Endodermal cell (in vitro differentiated cells): ENCODE measurements around the gene OBSCN. TPM values are rescaled to one million over a fixed set of nuclear protein-coding genes. Genes with fewer than 3 reads are reported as not detected.

Experiments
- DNase-seq: peaks from one replicate; pipeline ENCODE4 v3.0.0-alpha.2; 2017
- H3K27ac ChIP-seq: 2 replicates; pipeline ENCODE4 v1.5.1; 2013; ENCODE audit warnings: mild to moderate bottlenecking, low read depth, low read length, moderate library complexity
- H3K27me3 ChIP-seq: 2 replicates; pipeline ENCODE4 v1.6.1; 2013; ENCODE audit warnings: mild to moderate bottlenecking, low read length, moderate library complexity; ENCODE audit not compliant: insufficient read depth, control insufficient read depth, poor library complexity, severe bottlenecking
- H3K36me3 ChIP-seq: 2 replicates; pipeline ENCODE4 v1.7.0; 2013; ENCODE audit warnings: mild to moderate bottlenecking, low read length, moderate library complexity; ENCODE audit not compliant: control insufficient read depth, insufficient read depth
- H3K4me1 ChIP-seq: one replicate; pipeline ENCODE4 v1.7.0; 2013; ENCODE audit warnings: low read length; ENCODE audit not compliant: control insufficient read depth, insufficient read depth
- H3K4me3 ChIP-seq: 2 replicates; pipeline ENCODE4 v1.5.1; 2013; ENCODE audit warnings: mild to moderate bottlenecking, low read length, moderate library complexity
- H3K9ac ChIP-seq: 2 replicates; pipeline ENCODE4 v1.6.1; 2013; ENCODE audit warnings: mild to moderate bottlenecking, low read length, moderate library complexity; ENCODE audit not compliant: poor library complexity, severe bottlenecking; ENCODE audit errors: extremely low read depth
- H3K9me3 ChIP-seq: 2 replicates; pipeline ENCODE4 v1.6.1; 2013; ENCODE audit warnings: mild to moderate bottlenecking, low read length, moderate library complexity; ENCODE audit not compliant: control insufficient read depth
- H3K27ac Mint-ChIP-seq: 2 replicates; pipeline ENCODE4 v1.8.0; 2020; ENCODE audit warnings: mixed read lengths
- H3K27me3 Mint-ChIP-seq: 2 replicates; pipeline ENCODE4 v1.8.0; 2021; ENCODE audit warnings: mild to moderate bottlenecking, mixed read lengths; ENCODE audit not compliant: insufficient read depth
- H3K36me3 Mint-ChIP-seq: 2 replicates; pipeline ENCODE4 v1.8.0; 2020; ENCODE audit warnings: low read depth, mixed read lengths
- H3K4me1 Mint-ChIP-seq: 2 replicates; pipeline ENCODE4 v1.8.0; 2020; ENCODE audit warnings: mixed read lengths
- H3K4me3 Mint-ChIP-seq: 2 replicates; pipeline ENCODE4 v1.8.0; 2020; ENCODE audit warnings: mild to moderate bottlenecking, moderate library complexity, mixed read lengths
- H3K9me3 Mint-ChIP-seq: 2 replicates; pipeline ENCODE4 v1.8.0; 2020; ENCODE audit warnings: mild to moderate bottlenecking, mixed read lengths
- CTCF ChIP-seq: fragments of 200-600 bp; sonication (generic); conservative IDR thresholded peaks from 2 replicates; pipeline ENCODE4 v1.5.0; 2021; ENCODE audit warnings: antibody characterized with exemption, mild to moderate bottlenecking
- WGBS, 2 experiments: methylation state at CpG; one replicate each; pipeline versions ENCODE4 v1.1.5 to v1.1.7; 2013; ENCODE audit warnings: missing lambda C conversion rate in 2 of 2, mixed read lengths in 1 of 2; ENCODE audit not compliant: insufficient coverage in 1 of 2, insufficient read length in 1 of 2; 5-methylcytosine and 5-hydroxymethylcytosine counted together
- total RNA-seq, 2 donors: library from RNA; stranded (reverse); fragmentation: NEBNext Ultra II Directional in 1 of 2; extraction: Animal tissue kit (Norgen Biotek cat#: 25700) in 1 of 2; gene quantifications; 2 replicates in 1 of 2; 3 replicates in 1 of 2; pipeline ENCODE4 v1.2.1, GENCODE V29; 2021

OBSCN gene
- total RNA-seq, 2 donors from 2014 or later = 53.7 to 68.9 TPM

- H3K4me3 Mint-ChIP-seq = no peak overlapping the region
- no peaks in the 10 kb centered on the region for H3K36me3 Mint-ChIP-seq
- H3K4me3 ChIP-seq = no peak overlapping the region
- WGBS, 2 experiments = 92% methylated on average over 8 to 25 of the region's 25 CpGs
- H3K27me3 Mint-ChIP-seq = peaks cover 17% of the 10 kb centered on the region
- H3K4me1 ChIP-seq = no peaks in the 10 kb centered on the region
- no peak overlapping the region for H3K9ac ChIP-seq
- TF ChIP-seq CTCF = no peak
- H3K36me3 ChIP-seq = no peaks in the 10 kb centered on the region
- H3K27ac Mint-ChIP-seq = no peak overlapping the region
- peaks cover 13% of the 10 kb centered on the region for H3K27me3 ChIP-seq
- DNase-seq = no peak
- peaks cover 4% of the 10 kb centered on the region for H3K4me1 Mint-ChIP-seq
- H3K9me3 Mint-ChIP-seq = no peaks in the 10 kb centered on the region
- H3K27ac ChIP-seq = no peak overlapping the region
- no peaks in the 10 kb centered on the region for H3K9me3 ChIP-seq
Observed at GRCh38 chr1:228374711-228375577, 167.1 kb downstream of the OBSCN start.

GRCh38 chr1:228375578-228376261, 167.9 kb downstream of the OBSCN start:
- H3K4me3 Mint-ChIP-seq = no peak overlapping the region
- no peak overlapping the region for H3K9ac ChIP-seq
- H3K4me3 ChIP-seq = no peak overlapping the region
- no peaks in the 10 kb centered on the region for H3K9me3 Mint-ChIP-seq
- peaks cover 21% of the 10 kb centered on the region for H3K27me3 ChIP-seq
- H3K4me1 ChIP-seq = no peaks in the 10 kb centered on the region
- no peaks in the 10 kb centered on the region for H3K36me3 ChIP-seq
- H3K27me3 Mint-ChIP-seq = peaks cover 25% of the 10 kb centered on the region
- no peaks in the 10 kb centered on the region for H3K36me3 Mint-ChIP-seq
- H3K27ac Mint-ChIP-seq = no peak overlapping the region
- DNase-seq = no peak
- H3K9me3 ChIP-seq = no peaks in the 10 kb centered on the region
- no peak overlapping the region for H3K27ac ChIP-seq
- peaks cover 4% of the 10 kb centered on the region for H3K4me1 Mint-ChIP-seq
- WGBS, 2 experiments = 93 to 98% methylated on average over 11 to 22 of the region's 22 CpGs
- TF ChIP-seq CTCF = no peak

- H3K4me3 Mint-ChIP-seq = no peak overlapping the region
- no peak for TF ChIP-seq CTCF
- no peak overlapping the region for H3K27ac ChIP-seq
- H3K36me3 ChIP-seq = no peaks in the 10 kb centered on the region
- no peak overlapping the region for H3K27ac Mint-ChIP-seq
- H3K36me3 Mint-ChIP-seq = no peaks in the 10 kb centered on the region
- 91% methylated on average over 3 of the region's 3 CpGs; no CpG with 5 or more reads in 1 of the 2 experiments for WGBS, 2 experiments
- H3K4me1 ChIP-seq = no peaks in the 10 kb centered on the region
- peaks cover 30% of the 10 kb centered on the region for H3K27me3 Mint-ChIP-seq
- peaks cover 26% of the 10 kb centered on the region for H3K27me3 ChIP-seq
- no peak overlapping the region for H3K4me3 ChIP-seq
- peaks cover 4% of the 10 kb centered on the region for H3K4me1 Mint-ChIP-seq
- no peak overlapping the region for H3K9ac ChIP-seq
- H3K9me3 Mint-ChIP-seq = no peaks in the 10 kb centered on the region
- DNase-seq = no peak
- H3K9me3 ChIP-seq = no peaks in the 10 kb centered on the region
Observed at GRCh38 chr1:228376262-228376628, 168.4 kb downstream of the OBSCN start.
